MG63 (cell line): ENCODE data around the gene GLMN. TPM values are rescaled to one million over a fixed set of nuclear protein-coding genes. Genes with fewer than 3 reads are reported as not detected.

Source experiments
- DNase-seq: peaks from one replicate; pipeline ENCODE4 v3.0.0-alpha.2; 2020
- H3K27me3 ChIP-seq: fragments of 250-450 bp; sonication (Bioruptor Pico); 2 replicates; pipeline ENCODE4 v1.5.1; 2020; ENCODE audit warnings: mild to moderate bottlenecking, moderate library complexity
- H3K36me3 ChIP-seq: fragments of 250-450 bp; sonication (Bioruptor Pico); 2 replicates; pipeline ENCODE4 v1.5.1; 2020; ENCODE audit warnings: mild to moderate bottlenecking, moderate library complexity
- H3K4me3 ChIP-seq: fragments of 250-450 bp; sonication (Bioruptor Pico); 2 replicates; pipeline ENCODE4 v1.5.1; 2020; ENCODE audit warnings: mild to moderate bottlenecking, moderate library complexity
- H3K9me3 ChIP-seq: fragments of 250-450 bp; sonication (Bioruptor Pico); 2 replicates; pipeline ENCODE4 v1.5.1; 2020; ENCODE audit warnings: mild to moderate bottlenecking, moderate library complexity
- total RNA-seq: library from RNA; depleted of rRNA; stranded (reverse); fragments of >200 nt; shearing (Covaris generic); gene quantifications from 2 replicates; pipeline ENCODE4 v1.2.3, GENCODE V29; 2014; ENCODE audit warnings: low replicate concordance; rRNA removed

Gene GLMN
- total RNA-seq, 1 experiment from 2014 or later = 11.1 TPM

DNA sequence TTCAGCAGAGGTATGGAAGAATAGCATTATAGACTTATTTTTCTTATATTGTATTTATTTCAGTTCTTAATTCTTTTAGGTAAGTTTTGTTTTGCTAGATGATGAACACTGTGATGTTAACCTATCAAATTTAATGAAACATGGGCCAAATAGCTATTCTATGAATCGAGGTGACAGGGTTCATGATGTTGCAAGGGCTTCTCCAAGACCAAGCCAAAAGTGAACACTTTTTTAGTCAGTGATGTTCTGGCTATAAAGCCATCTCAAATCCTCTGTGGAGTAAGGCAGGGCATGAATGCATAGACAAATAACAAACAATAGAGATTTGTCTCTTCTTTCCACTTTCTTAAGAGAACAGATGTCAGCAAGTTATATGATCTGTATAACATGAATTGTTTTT, 54.4 kb downstream of the GLMN start:
- H3K36me3 ChIP-seq = 0 out of 2 replicates have a peak, but pooled peaks cover 7% of the 10 kb centered on the region
- no peaks in the 10 kb centered on the region for H3K27me3 ChIP-seq
- no peak overlapping the region for H3K4me3 ChIP-seq
- no peaks in the 10 kb centered on the region for H3K9me3 ChIP-seq
- DNase-seq = no peak

DNA sequence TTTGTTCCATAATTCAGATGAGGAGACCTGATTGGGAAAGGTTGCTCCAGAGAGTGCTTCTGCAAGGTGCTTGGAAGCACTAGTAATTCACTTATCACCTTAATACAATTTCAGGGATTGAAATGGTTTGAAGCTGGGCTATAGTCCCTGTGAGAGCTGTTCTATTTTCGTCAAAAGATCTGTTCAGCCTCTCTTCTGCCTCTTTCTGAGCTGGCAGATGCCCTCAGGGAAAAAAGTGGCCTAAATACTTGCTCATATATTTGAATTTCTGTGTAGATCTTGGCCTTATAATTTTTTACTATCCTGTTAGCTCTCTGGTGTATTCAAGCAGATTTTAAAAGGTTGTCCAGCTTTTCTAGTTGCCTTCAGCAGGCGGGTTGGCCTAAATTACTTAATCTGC, 58.8 kb downstream of the GLMN start:
- Histone ChIP-seq H3K27me3 (no peaks in the 10 kb centered on the region), H3K4me3 (no peak overlapping the region), H3K36me3 (0 out of 2 replicates have a peak, but pooled peaks cover under 1% of the 10 kb centered on the region), H3K9me3 (no peaks in the 10 kb centered on the region)
- DNase-seq = no peak

DNA sequence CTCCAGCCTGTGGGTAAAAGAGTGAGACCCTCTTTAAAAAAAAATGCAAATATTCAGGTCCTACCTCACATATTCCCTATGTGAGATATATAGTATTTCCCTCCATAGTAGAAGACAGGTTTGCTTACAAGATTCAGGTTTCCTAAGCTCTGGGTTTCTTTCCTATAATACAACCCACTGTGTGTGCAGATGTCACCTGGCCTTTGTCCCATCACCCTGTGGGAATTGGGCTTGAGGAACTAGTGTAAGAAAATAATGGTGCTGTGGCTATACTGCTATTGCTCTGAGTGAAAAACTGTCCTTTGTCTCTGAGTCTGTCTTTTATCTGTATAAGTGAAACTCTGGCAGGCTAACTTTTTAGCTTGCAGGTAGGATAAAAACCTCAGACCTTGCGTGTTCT, 68.1 kb downstream of the GLMN start:
- Histone ChIP-seq H3K27me3 (0 out of 2 replicates have a peak, but pooled peaks cover 2% of the 10 kb centered on the region), H3K9me3 (no peaks in the 10 kb centered on the region), H3K4me3 (no peak overlapping the region), H3K36me3 (no peaks in the 10 kb centered on the region)
- DNase-seq = no peak

DNA sequence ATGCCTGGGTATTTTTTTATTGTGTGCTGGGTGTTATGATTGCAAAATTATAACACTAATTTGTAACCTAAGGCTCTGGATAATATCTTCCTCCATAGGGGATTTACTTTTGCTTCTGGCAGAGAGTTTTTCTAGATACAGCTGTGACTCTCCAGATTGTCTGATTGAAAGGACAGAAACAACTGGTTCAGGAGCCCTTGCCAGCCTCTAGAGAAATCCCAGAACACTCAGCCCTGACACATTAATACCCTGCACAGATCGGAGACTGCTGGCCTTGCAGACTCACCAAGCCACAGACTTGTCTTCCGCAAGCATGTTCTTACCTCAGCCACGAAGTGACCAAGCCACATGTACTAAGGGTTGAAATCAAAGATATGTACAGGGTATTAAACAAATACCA, 70.4 kb downstream of the GLMN start:
- H3K4me3 ChIP-seq = no peak overlapping the region
- no peak for DNase-seq
- H3K9me3 ChIP-seq = no peaks in the 10 kb centered on the region
- 0 out of 2 replicates have a peak, but pooled peaks cover 2% of the 10 kb centered on the region for H3K27me3 ChIP-seq
- H3K36me3 ChIP-seq = no peaks in the 10 kb centered on the region

DNA sequence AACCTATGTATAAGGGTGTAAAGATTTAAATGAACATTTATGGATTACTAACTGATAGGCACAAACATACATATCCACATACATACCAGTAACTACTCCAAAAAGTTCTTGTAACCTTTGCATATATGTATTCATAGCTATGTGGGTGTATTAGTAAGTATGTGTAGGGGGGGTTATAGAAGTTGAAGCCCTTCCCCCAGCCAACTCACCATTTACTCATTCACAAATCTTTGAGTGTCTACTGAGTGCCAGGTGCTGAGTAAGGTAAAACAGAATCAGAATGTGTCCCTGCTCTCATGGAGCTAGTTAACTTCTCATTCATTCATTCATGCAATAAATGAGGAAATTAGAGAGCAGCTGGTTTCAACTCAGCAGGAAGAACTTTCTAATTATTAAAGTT, 79.8 kb downstream of the GLMN start:
- no peaks in the 10 kb centered on the region for H3K9me3 ChIP-seq
- no peak for DNase-seq
- no peak overlapping the region for H3K4me3 ChIP-seq
- no peaks in the 10 kb centered on the region for H3K36me3 ChIP-seq
- H3K27me3 ChIP-seq = no peaks in the 10 kb centered on the region

DNA sequence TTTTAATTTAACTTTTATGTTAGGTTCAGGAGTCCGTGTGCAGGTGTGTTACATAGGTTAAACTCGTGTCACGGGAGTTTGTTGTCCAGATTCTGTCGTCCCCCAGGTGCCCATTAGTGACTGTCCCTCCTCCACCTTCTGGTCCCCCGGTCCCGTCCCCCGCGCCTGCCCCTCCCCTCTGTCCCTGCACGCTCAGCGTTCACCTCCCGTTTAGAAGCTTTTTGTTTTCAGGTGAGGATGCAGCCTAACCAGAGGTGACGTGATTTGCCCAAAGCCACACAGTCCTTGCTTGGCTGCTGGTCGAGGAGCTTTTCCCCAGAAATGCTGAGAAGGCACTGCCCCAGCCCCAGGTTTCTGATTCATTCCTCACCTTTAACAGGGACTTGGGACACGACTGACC, 80.2 kb downstream of the GLMN start:
- H3K27me3 ChIP-seq = no peaks in the 10 kb centered on the region
- no peaks in the 10 kb centered on the region for H3K36me3 ChIP-seq
- H3K9me3 ChIP-seq = no peaks in the 10 kb centered on the region
- no peak overlapping the region for H3K4me3 ChIP-seq
- DNase-seq = no peak

DNA sequence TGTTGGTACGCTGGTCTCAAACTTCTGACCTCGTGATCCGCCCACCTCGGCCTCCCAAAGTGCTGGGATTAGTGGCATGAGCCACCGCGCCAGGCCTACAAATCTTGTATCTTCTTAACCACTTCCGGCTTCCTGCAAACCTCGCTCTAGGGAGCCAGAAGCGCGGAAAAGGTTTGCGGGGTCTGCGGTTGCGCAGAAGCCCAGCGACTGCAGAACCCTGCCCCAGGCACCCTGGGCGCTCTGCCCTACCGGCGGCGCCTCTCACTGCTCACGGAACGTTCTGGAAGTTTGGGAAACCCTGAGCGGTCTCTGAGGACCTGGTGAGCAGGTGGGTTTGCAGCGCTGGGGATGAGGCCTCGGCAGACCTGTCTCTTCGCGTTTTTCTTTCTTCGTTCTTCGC, 81.1 kb downstream of the GLMN start, which contains the start of gene C1orf146:
C1orf146 (plus strand) TSS at position 195 of the 400 bp plus-strand sequence. CDS start 13,506 bp downstream, outside the sequence.
- Histone ChIP-seq H3K4me3 (no peak within 1 kb of the TSS), H3K36me3 (no peaks in the 10 kb centered on the region), H3K27me3 (no peaks in the 10 kb centered on the region), H3K9me3 (no peaks in the 10 kb centered on the region)
- no peak for DNase-seq

DNA sequence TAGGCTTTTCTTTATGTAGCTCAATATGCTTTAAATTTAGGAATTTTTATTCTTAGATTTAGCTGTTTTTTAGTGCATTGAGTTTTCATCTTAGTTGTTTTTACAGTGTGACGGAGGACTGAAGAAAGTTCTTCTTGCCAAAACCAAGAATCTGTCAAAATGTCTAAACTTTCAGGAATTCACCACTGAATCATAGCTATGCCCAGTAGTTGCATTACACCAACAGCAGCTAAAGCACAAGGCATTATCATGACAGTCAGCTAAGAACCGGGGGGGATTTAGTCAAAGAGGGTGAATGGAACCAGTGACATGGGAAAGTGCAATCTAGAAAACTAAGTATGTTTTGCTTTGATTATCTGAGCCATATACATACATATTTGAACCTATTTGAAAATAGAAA, 87.6 kb downstream of the GLMN start:
- Histone ChIP-seq H3K9me3 (peaks cover 2% of the 10 kb centered on the region), H3K4me3 (no peak overlapping the region), H3K27me3 (no peaks in the 10 kb centered on the region), H3K36me3 (no peaks in the 10 kb centered on the region)
- DNase-seq = no peak

DNA sequence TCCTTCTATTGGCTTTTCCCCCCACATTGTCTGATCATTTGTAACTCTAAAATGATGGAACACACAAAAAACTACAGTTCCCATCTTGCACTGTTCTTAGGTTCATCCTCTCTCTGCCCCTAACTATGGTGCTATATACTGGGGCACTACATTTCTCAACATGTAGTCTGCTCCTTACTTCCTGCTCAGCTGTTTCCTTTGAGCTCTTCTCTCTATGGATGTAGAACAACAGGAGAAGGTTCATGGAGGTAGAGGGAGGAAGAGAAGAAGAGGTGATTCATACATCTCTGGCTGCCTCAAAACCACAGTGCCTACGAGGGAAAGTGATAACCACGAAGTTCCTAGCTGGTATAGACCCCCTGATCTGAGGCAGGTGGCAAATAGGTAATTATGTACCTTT, 88.1 kb downstream of the GLMN start:
- Histone ChIP-seq H3K9me3 (peaks cover 2% of the 10 kb centered on the region), H3K4me3 (no peak overlapping the region), H3K36me3 (no peaks in the 10 kb centered on the region), H3K27me3 (no peaks in the 10 kb centered on the region)
- no peak for DNase-seq

DNA sequence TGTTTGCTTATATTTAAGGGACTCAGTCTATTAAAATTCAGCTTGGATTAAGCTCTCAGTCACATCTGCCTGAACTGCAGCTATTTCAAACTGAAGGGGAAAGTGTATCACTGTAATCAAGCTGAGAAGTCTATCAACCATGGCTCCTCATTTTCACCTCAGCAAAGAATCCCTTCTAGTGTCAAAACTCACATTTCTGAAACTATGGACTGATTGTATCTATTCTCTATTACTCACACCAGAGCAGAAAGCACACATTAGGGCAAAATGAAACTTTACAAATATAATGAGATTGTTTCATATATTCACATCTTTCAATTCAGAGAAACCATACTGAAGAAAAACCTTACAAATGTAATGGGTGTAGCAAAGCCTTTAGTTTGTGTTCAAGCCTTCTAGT, 95.7 kb downstream of the GLMN start:
- Histone ChIP-seq H3K27me3 (no peaks in the 10 kb centered on the region), H3K36me3 (no peaks in the 10 kb centered on the region), H3K9me3 (peaks cover 2% of the 10 kb centered on the region), H3K4me3 (no peak overlapping the region)
- DNase-seq = no peak

DNA sequence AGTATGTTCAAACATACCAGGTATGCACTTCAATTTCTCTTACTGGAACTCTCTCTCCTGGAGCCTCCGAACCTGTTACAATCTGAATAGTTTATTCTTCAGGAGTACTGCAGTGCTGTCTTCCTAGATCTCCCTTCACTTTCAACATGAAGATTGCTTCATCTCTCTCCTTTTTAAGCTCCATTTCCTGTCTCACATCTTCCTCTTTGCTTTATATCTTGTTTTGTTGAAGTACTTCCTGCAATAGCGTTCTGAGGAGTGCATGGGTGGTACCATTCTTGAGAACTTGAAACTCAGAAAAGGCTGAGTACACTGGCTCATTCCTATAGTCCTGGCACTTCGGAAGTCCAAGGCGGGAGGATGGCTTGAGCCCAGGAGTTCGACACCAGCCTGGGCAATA, 96.8 kb downstream of the GLMN start:
- H3K27me3 ChIP-seq = no peaks in the 10 kb centered on the region
- H3K36me3 ChIP-seq = no peaks in the 10 kb centered on the region
- H3K9me3 ChIP-seq = peaks cover 2% of the 10 kb centered on the region
- no peak for DNase-seq
- no peak overlapping the region for H3K4me3 ChIP-seq

Other genes with a start within 250 kb of the GLMN start
- 0.26 TPM in 1 of 2 replicates, not detected in the other for gene SETSIP, start 223.6 kb downstream of the GLMN start, total RNA-seq
- gene BTBD8, start 218.6 kb downstream of the GLMN start, total RNA-seq = 0.15 and 0.99 TPM in 2 replicates
- gene C1orf146, start 81.1 kb downstream of the GLMN start, total RNA-seq = not detected in 2 replicates
- 14.8 and 60.3 TPM in 2 replicates for gene RPAP2, start 72 bp upstream of the GLMN start, total RNA-seq
- not detected in 2 replicates for gene GFI1, start 187.9 kb upstream of the GLMN start, total RNA-seq